GM12878 (cell line): ENCODE results near the gene RSPH9. TPM values are rescaled to one million over a fixed set of nuclear protein-coding genes. Genes with fewer than 3 reads are reported as not detected.
A peak's percentile ranks its signal among the peaks of the same experiment; 100 is the strongest.

ENCODE experiments used
- ATAC-seq: fragments of 200-7000 bp; cut with Tn5 transposase; 3 replicates; pipeline ENCODE4 v1.9.1; 2020; ENCODE audit warnings: mild to moderate bottlenecking, moderate library complexity
- BruUV-seq: library from RNA; stranded (reverse); fragments of 400-500 nt; replicated peaks from 2 replicates; lab custom pipeline; 2021; lab: Mats Ljungman, UMichigan
- CTCF ChIA-PET: fragments of 300-600 bp; sonication (Branson Sonifier 250); formaldehyde crosslinking; extraction: SDS; loops from one replicate; lab custom pipeline; 2021; ENCODE audit warnings: inconsistent platforms; lab: Yijun Ruan, JAX
- POLR2A ChIA-PET: fragments of 350-600 bp; formaldehyde crosslinking; extraction: SDS; loops from one replicate; lab custom pipeline; 2021; ENCODE audit warnings: inconsistent platforms; lab: Charles Lee
- RAD21 ChIA-PET: fragments of 300-600 bp; sonication (Branson Sonifier 250); formaldehyde crosslinking; loops from one replicate; lab custom pipeline; 2023; ENCODE audit warnings: antibody characterized with exemption; ENCODE audit not compliant: unreplicated experiment; lab: Charles Lee
- SMC1A ChIA-PET: fragments of 300-600 bp; sonication (Branson Sonifier 250); formaldehyde crosslinking; loops from one replicate; lab custom pipeline; 2023; ENCODE audit not compliant: unreplicated experiment, uncharacterized antibody; lab: Charles Lee
- DNase-seq: peaks from one replicate; pipeline ENCODE4 v3.0.0-alpha.2; 2011; ENCODE audit warnings: low read depth, low spot score
- FAIRE-seq: peaks from 3 replicates; lab custom pipeline; 2011; peaks lifted over from hg19 to GRCh38; lab: Jason Lieb, UNC
- H2AFZ ChIP-seq: 2 replicates; pipeline ENCODE4 v1.6.0; 2011; ENCODE audit warnings: low read depth, low read length, control low read depth; ENCODE audit not compliant: control insufficient read depth
- H3K27ac ChIP-seq: 2 replicates; pipeline ENCODE4 v1.5.1; 2011; ENCODE audit warnings: control low read depth; ENCODE audit not compliant: control insufficient read depth, insufficient read depth
- H3K27me3 ChIP-seq, 2 experiments: replicated peaks in 1 of 2; 2 replicates each; pipeline versions ENCODE4 v1.6.0 to v1.6.1; 2011; ENCODE audit warnings: low read length in 1 of 2; ENCODE audit not compliant: control insufficient read depth in 2 of 2, insufficient read depth in 2 of 2
- H3K36me3 ChIP-seq, 2 experiments: 2 replicates each; pipeline ENCODE4 v1.5.1; 2011; ENCODE audit warnings: low read length in 1 of 2; ENCODE audit not compliant: control insufficient read depth in 2 of 2, insufficient read depth in 2 of 2
- H3K4me1 ChIP-seq: 2 replicates; pipeline ENCODE4 v1.6.1; 2011; ENCODE audit warnings: mild to moderate bottlenecking, low read length, moderate library complexity, mixed read lengths; ENCODE audit not compliant: control insufficient read depth, insufficient read depth
- H3K4me2 ChIP-seq: 2 replicates; pipeline ENCODE4 v1.6.0; 2011; ENCODE audit warnings: control low read depth; ENCODE audit not compliant: control insufficient read depth, insufficient read depth
- H3K4me3 ChIP-seq: fragments of 200-600 bp; sonication (generic); 2 replicates; pipeline ENCODE4 v1.5.1; 2016
- H3K79me2 ChIP-seq: 2 replicates; pipeline ENCODE4 v1.6.0; 2011; ENCODE audit warnings: low read length; ENCODE audit not compliant: control insufficient read depth, insufficient read depth
- H3K9ac ChIP-seq: 2 replicates; pipeline ENCODE4 v1.8.0; 2011; ENCODE audit warnings: low read length, control low read depth, mixed read lengths; ENCODE audit not compliant: control insufficient read depth, insufficient read depth
- H3K9me3 ChIP-seq: replicated peaks from 3 replicates; pipeline ENCODE4 v1.5.1; 2011; ENCODE audit warnings: mild to moderate bottlenecking, low read length; ENCODE audit not compliant: control insufficient read depth, insufficient read depth
- H4K20me1 ChIP-seq: 2 replicates; pipeline ENCODE4 v1.6.0; 2011; ENCODE audit not compliant: control insufficient read depth, insufficient read depth
- PML ChIP-seq: IDR thresholded peaks from 2 replicates; pipeline ENCODE4 v1.6.1; 2012; ENCODE audit warnings: low read length, inconsistent platforms
- WGBS: methylation state at CpG from one replicate; pipeline ENCODE4 v1.1.6; 2016; ENCODE audit warnings: low lambda C conversion rate; ENCODE audit not compliant: insufficient replicate concordance, insufficient coverage; ENCODE audit errors: missing lambda C conversion rate; 5-methylcytosine and 5-hydroxymethylcytosine counted together
- in situ Hi-C: fragments of 300-500 bp; cut with MboI; formaldehyde crosslinking; loops from 9 replicates; pipeline ENCODE4 v1.14.3; 2018; ENCODE audit warnings: mixed read lengths
- intact Hi-C: fragments of 100-400 bp; cut with micrococcal nuclease; formaldehyde crosslinking; loops from one replicate; pipeline ENCODE4 v1.14.2; 2022; ENCODE audit not compliant: unreplicated experiment
- polyA plus RNA-seq, 11 experiments: library from polyadenylated mRNA; depleted of rRNA in 4 of 11; unstranded in 6 of 11; stranded (reverse) in 5 of 11; fragments of >200 nt; fragmentation: Nextera tagmentation in 4 of 11; fragmentation: Illumina TruSeq in 1 of 11; extraction: Ambion mirVana in 4 of 11; extraction: Trizol in 1 of 11; gene quantifications; 1 replicate in 1 of 11; 2 replicates in 10 of 11; pipeline versions ENCODE4 v1.2.1 to v1.2.3, GENCODE V29; 2011 to 2016; ENCODE audit warnings: inconsistent platforms in 2 of 11, missing spikeins in 2 of 11, low read depth in 1 of 11
- total RNA-seq, 4 experiments: library from RNA; depleted of rRNA in 3 of 4; stranded (reverse); fragments of >200 nt in 3 of 4; fragmentation: Illumina TruSeq in 1 of 4; extraction: Trizol in 1 of 4; gene quantifications; 2 replicates each; pipeline versions ENCODE4 v1.2.1 to v1.2.3, GENCODE V29; 2013 to 2021
- TF ChIP-seq, protein P1 (sequence below): fragments of 450-650 bp; formaldehyde crosslinking; IDR thresholded peaks from 2 replicates; pipeline ENCODE4 v1.4.0; 2022; ENCODE audit warnings: mild to moderate bottlenecking, moderate library complexity

The RSPH9 gene
- total and polyA plus RNA-seq, 10 of the 15 experiments (the other 5 are each of a cell fraction or from before 2014, with no cell fraction given), result 0.26 to 0.63 (median 0.36) TPM; not detected in 6

GRCh38 chr6:43687079-43687436 lies 42.2 kb downstream of the RSPH9 start:
- no peak for ATAC-seq
- Histone ChIP-seq H3K27ac (peak overlapping the region; percentile 86), H3K4me3 (peak overlapping the region; percentile 98), H2AFZ (peak overlapping the region; percentile 62; the same call in 1 of the 2 replicates), H3K9ac (peak overlapping the region; percentile 91), H3K9me3 (no peaks in the 10 kb centered on the region), H3K36me3 (no peaks in the 10 kb centered on the region), H3K4me2 (peak overlapping the region; percentile 95), H3K27me3 (no peaks in the 10 kb centered on the region), H3K79me2 (peaks cover 61% of the 10 kb centered on the region), H3K4me1 (peaks cover 18% of the 10 kb centered on the region), H4K20me1 (no peaks in the 10 kb centered on the region)
- ChIA-PET SMC1A (interaction anchor here (1.5 to 2.3 kb wide), 3 partner anchors 12 to 22 kb away, joined by 3 to 9 read pairs (median 4); no protein-coding TSS in a partner anchor), RAD21 (interaction anchor here (1.1 to 1.5 kb wide), 2 partner anchors 28 to 37 kb away, joined by 5 to 6 read pairs; no protein-coding TSS in a partner anchor), CTCF (interaction anchor here (1.1 to 3.6 kb wide), 8 partner anchors 9 to 392 kb away, joined by 3 to 10 read pairs (median 5); no protein-coding TSS in a partner anchor), POLR2A (interaction anchor here (1.3 to 1.8 kb wide), 4 partner anchors 19 to 394 kb away, joined by 3 to 8 read pairs (median 6); partner anchors contain the start of gene MAD2L1BP)
- TF ChIP-seq, protein P1, sequence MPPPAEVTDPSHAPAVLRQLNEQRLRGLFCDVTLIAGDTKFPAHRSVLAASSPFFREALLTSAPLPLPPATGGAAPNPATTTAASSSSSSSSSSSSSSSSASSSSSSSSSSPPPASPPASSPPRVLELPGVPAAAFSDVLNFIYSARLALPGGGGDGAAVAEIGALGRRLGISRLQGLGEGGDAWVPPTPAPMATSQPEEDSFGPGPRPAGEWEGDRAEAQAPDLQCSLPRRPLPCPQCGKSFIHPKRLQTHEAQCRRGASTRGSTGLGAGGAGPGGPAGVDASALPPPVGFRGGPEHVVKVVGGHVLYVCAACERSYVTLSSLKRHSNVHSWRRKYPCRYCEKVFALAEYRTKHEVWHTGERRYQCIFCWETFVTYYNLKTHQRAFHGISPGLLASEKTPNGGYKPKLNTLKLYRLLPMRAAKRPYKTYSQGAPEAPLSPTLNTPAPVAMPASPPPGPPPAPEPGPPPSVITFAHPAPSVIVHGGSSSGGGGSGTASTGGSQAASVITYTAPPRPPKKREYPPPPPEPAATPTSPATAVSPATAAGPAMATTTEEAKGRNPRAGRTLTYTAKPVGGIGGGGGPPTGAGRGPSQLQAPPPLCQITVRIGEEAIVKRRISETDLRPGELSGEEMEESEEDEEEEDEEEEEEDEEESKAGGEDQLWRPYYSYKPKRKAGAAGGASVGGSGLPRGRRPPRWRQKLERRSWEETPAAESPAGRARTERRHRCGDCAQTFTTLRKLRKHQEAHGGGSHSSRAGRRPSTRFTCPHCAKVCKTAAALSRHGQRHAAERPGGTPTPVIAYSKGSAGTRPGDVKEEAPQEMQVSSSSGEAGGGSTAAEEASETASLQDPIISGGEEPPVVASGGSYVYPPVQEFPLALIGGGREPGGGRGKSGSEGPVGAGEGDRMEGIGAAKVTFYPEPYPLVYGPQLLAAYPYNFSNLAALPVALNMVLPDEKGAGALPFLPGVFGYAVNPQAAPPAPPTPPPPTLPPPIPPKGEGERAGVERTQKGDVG (CRISPR knock-in tag), result no peak
- no peak for TF ChIP-seq PML
- no peak for FAIRE-seq
- DNase-seq, result no peak
- BruUV-seq, result no TSS peak
- intact Hi-C loops, result no loop called here
- WGBS, result under 1% methylated on average over 10 of the region's 10 CpGs
- in situ Hi-C loops, result no loop called here
